ENCODE measurements around the gene AKAP17A.
"Not testable (repeated sequence)": the region's sequence is repeated elsewhere in the genome, so short reads cannot be mapped to it uniquely, and the experiment has no call there.

DNA sequence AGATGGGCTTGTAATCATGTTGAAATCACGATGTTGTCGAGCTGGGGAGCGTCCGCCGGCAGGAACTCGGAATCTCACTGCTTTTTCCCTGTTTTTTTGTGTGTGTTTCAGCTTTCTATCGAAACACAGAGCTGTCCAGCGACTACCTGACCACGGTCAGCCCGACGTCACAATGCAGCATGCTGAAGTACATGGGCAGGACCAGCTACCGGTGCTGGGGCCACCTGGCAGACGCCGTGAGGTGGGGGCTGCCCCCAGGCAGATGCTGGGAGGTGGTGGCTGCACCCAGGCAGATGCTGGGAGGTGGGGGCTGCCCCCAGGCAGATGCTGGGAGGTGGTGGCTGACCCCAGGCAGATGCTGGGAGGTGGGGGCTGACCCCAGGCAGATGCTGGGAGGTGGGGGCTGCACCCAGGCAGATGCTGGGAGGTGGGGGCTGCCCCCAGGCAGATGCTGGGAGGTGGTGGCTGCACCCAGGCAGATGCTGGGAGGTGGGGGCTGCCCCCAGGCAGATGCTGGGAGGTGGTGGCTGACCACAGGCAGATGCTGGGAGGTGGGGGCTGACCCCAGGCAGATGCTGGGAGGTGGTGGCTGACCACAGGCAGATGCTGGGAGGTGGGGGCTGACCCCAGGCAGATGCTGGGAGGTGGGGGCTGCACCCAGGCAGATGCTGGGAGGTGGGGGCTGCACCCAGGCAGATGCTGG lies 32.9 kb downstream of the AKAP17A start:
- TF ChIP-seq POLR2A (IDR thresholded peaks at IDR 0.05): not testable (repeated sequence)
- TF ChIP-seq, protein P1, sequence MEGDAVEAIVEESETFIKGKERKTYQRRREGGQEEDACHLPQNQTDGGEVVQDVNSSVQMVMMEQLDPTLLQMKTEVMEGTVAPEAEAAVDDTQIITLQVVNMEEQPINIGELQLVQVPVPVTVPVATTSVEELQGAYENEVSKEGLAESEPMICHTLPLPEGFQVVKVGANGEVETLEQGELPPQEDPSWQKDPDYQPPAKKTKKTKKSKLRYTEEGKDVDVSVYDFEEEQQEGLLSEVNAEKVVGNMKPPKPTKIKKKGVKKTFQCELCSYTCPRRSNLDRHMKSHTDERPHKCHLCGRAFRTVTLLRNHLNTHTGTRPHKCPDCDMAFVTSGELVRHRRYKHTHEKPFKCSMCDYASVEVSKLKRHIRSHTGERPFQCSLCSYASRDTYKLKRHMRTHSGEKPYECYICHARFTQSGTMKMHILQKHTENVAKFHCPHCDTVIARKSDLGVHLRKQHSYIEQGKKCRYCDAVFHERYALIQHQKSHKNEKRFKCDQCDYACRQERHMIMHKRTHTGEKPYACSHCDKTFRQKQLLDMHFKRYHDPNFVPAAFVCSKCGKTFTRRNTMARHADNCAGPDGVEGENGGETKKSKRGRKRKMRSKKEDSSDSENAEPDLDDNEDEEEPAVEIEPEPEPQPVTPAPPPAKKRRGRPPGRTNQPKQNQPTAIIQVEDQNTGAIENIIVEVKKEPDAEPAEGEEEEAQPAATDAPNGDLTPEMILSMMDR (IDR thresholded peaks at IDR 0.05): not testable (repeated sequence)
